GM13977 (cell line): Measurements from ENCODE around the gene INO80E.

Source experiments
- DNase-seq: peaks from one replicate; pipeline ENCODE4 v3.0.0; 2012; ENCODE audit warnings: low spot score
- CTCF ChIP-seq: IDR thresholded peaks from 2 replicates; pipeline ENCODE4 v1.5.1; 2012; ENCODE audit warnings: mild to moderate bottlenecking, control low read depth; ENCODE audit not compliant: insufficient read depth; ENCODE audit errors: extremely low read depth, missing control alignments
- in situ Hi-C: fragments of 300-500 bp; cut with MboI; formaldehyde crosslinking; loops from one replicate; pipeline ENCODE4 v1.12.0; 2022; ENCODE audit warnings: low sequenced_read_pairs, low pct_unique_long_range_greater_than_20kb, mixed read lengths, inconsistent platforms; ENCODE audit not compliant: unreplicated experiment

Gene INO80E

DNA sequence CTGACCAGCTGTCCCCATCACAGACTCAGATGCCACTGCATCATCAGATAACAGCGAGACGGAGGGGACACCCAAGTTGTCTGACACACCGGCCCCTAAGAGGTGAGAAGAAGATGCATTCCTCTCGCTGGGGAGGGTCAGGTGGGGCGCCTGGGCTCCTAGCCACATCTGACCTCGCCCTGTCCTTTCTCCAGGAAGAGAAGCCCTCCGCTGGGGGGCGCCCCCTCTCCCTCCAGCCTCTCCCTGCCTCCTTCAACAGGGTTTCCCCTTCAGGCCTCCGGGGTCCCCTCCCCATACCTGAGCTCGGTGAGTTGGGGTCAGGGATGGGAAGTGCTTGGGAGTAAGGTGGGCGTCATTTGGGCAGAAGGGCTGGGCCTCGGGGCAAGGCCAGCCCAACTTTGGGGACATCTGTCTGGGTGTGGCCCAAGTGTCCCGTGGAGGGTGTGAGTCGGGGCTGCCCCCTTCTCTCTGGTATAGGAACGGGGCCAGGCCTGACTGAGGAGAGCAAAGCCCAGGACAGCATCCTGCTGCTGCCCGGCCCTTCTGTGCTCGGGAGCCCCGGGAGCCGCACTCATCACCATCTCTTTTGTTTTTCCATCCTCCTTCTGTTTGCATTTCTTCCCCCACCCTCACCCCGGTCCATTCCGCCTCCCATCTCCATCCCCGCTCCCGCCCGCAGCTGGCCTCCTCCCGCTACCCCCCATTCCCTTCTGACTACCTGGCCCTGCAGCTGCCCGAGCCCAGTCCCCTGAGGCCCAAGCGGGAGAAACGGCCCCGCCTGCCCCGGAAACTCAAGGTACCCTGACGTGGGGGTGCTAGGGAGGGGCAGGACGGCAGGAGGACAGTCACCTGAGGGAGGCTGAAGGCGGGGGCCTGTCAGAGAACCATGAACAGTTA, 4.9 kb downstream of the INO80E start:
- no peak for DNase-seq
- in situ Hi-C loops, result no loop called here
- no peak for TF ChIP-seq CTCF

DNA sequence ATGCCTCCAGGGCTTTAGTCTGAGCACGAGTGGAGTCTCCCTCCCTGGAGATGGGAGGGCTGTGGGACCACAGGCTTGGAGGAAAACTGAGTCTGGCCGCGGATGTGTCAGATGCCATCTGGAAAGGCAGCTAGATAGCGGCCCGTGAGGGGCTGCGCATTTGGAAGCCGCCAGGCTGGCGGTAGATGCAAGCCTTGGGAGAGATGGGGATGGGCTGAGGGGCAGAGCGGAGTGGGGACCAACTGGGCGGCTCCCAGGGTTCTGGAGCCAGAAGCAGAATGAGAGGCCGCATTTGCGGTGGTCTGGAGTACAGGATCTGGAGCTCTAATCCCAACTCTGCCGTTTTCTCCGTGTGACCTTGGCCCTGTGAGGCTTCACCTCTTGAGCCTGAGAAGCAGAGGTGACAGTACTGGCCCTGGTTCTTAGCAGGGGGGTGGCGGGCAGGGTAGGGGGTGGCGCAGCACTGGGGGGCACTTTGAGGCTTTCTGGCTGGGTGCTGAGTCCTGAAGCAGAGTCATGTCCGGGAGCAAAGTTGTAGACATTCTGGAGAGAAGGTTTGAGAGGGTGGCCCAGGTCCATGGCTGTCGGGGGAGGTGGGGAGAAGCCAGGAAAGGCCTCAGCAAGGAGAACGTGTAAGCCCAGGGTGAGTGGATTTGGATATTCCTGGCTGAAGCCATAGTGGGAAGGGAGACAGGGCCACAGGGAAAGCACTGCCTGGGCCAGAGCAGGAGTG, 6.7 kb downstream of the INO80E start:
- in situ Hi-C loops, result no loop called here
- TF ChIP-seq CTCF, result no peak
- DNase-seq, result no peak

GRCh38 chr16:30003670-30004423, 7.8 kb downstream of the INO80E start:
- no peak for TF ChIP-seq CTCF
- DNase-seq, result no peak
- in situ Hi-C loops, result no loop called here

DNA sequence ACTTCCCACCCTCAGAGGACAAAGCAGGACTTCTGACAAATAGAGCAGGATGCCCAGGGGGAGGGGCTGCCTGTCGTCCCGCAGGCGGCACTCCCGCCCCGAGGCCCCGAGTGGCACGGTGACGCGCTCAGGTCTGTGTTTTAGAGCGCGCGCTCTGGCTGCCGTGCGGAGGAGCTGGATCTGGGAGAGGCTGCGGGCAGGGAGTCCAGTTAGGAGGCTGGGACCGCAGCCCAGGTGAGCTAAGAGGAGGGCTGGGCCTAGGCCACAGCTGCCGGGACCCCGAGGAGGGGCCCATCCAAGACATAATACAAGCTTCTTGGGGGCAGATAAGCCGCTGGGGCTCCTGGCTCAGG, 8.4 kb downstream of the INO80E start:
- in situ Hi-C loops, result no loop called here
- DNase-seq, result no peak

DNA sequence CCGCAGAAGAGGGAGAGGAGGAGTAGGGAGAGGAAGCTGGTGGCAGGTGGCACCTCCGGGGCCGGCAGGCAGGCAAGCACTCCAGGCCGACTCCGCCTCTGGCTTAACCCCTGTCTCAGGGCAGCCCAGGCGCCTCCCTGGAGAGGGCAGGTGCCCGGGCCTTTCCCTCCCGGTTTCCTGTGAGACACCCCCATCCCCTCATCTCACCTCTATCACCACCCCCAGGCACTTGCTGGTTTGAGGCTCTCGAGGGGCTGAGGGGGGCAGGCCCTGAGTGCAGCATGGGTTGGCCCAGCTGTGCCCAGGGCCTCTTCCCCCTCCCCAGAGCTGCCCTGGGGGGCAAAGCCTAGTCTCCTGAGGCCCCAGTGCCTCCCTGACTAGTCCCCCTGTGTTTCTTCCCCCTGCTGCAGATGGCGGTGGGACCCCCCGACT, 8.8 kb downstream of the INO80E start:
- no peak for TF ChIP-seq CTCF
- DNase-seq, result no peak
- in situ Hi-C loops, result no loop called here

More for the DNA sequence above, 8.4 kb downstream of the INO80E start:
- no peak for TF ChIP-seq CTCF

- in situ Hi-C loops, result no loop called here
- TF ChIP-seq CTCF, result peak; percentile 74
- peak; percentile 89 for DNase-seq
Measured at GRCh38 chr16:30005341-30006094, 9.5 kb downstream of the INO80E start.
